HEK293 (cell line): ENCODE results near the gene ORMDL1.
A peak's percentile ranks its signal among the peaks of the same experiment; 100 is the strongest.

Experiments used
- ATF2 ChIP-seq: fragments of 450-650 bp; formaldehyde crosslinking; IDR thresholded peaks from 2 replicates; pipeline ENCODE4 v1.5.1; 2016; ENCODE audit warnings: missing biosample characterization, missing genetic modification characterization, low read depth
- HOXA7 ChIP-seq: sonication (generic); formaldehyde crosslinking; IDR thresholded peaks from 2 replicates; pipeline ENCODE4 v1.8.1; 2022; ENCODE audit warnings: missing genetic modification reagents, borderline replicate concordance
- KLF1 ChIP-seq: fragments of 450-650 bp; formaldehyde crosslinking; IDR thresholded peaks from 2 replicates; pipeline ENCODE4 v1.5.1; 2016; ENCODE audit warnings: missing biosample characterization, missing genetic modification characterization
- OSR2 ChIP-seq: fragments of 450-650 bp; formaldehyde crosslinking; IDR thresholded peaks from 2 replicates; pipeline ENCODE4 v1.5.1; 2016; ENCODE audit warnings: missing biosample characterization, missing genetic modification characterization
- PBX3 ChIP-seq: sonication (generic); formaldehyde crosslinking; IDR thresholded peaks from 2 replicates; pipeline ENCODE4 v1.8.1; 2022; ENCODE audit warnings: mild to moderate bottlenecking, moderate library complexity, missing genetic modification reagents
- TSHZ1 ChIP-seq: fragments of 450-650 bp; formaldehyde crosslinking; IDR thresholded peaks from 2 replicates; pipeline ENCODE4 v1.5.1; 2016; ENCODE audit warnings: missing biosample characterization, missing genetic modification characterization, borderline replicate concordance
- WT1 ChIP-seq: fragments of 450-650 bp; formaldehyde crosslinking; IDR thresholded peaks from 2 replicates; pipeline ENCODE4 v1.5.1; 2016; ENCODE audit warnings: missing biosample characterization, missing genetic modification characterization
- ZBTB17 ChIP-seq: fragments of 450-650 bp; formaldehyde crosslinking; IDR thresholded peaks from 2 replicates; pipeline ENCODE4 v1.5.1; 2016; ENCODE audit warnings: missing biosample characterization, missing genetic modification characterization
- ZBTB44 ChIP-seq: fragments of 450-650 bp; IDR thresholded peaks from 2 replicates; pipeline ENCODE4 v1.5.1; 2018; ENCODE audit warnings: missing biosample characterization, mild to moderate bottlenecking, missing genetic modification characterization
- ZBTB48 ChIP-seq: fragments of 450-650 bp; formaldehyde crosslinking; IDR thresholded peaks from 2 replicates; pipeline ENCODE4 v1.5.1; 2016; ENCODE audit warnings: missing biosample characterization, missing genetic modification characterization
- ZBTB7A ChIP-seq: fragments of 450-650 bp; formaldehyde crosslinking; IDR thresholded peaks from 2 replicates; pipeline ENCODE4 v1.5.1; 2016; ENCODE audit warnings: low read depth, missing biosample characterization, missing genetic modification characterization
- ZFP3 ChIP-seq: fragments of 450-650 bp; formaldehyde crosslinking; IDR thresholded peaks from 2 replicates; pipeline ENCODE4 v1.5.1; 2016; ENCODE audit warnings: low read depth, missing biosample characterization, missing genetic modification characterization
- ZNF112 ChIP-seq: fragments of 450-650 bp; formaldehyde crosslinking; IDR thresholded peaks from 2 replicates; pipeline ENCODE4 v1.5.0; 2017; ENCODE audit warnings: missing biosample characterization, missing genetic modification characterization
- ZNF2 ChIP-seq: fragments of 450-650 bp; formaldehyde crosslinking; IDR thresholded peaks from 2 replicates; pipeline ENCODE4 v1.5.1; 2016; ENCODE audit warnings: missing biosample characterization, missing genetic modification characterization
- ZNF248 ChIP-seq: fragments of 450-650 bp; formaldehyde crosslinking; IDR thresholded peaks from 2 replicates; pipeline ENCODE4 v1.5.1; 2017; ENCODE audit warnings: missing biosample characterization, missing genetic modification characterization
- ZNF366 ChIP-seq: fragments of 450-650 bp; formaldehyde crosslinking; conservative IDR thresholded peaks from 2 replicates; pipeline ENCODE4 v1.5.1; 2016; ENCODE audit warnings: missing biosample characterization, missing genetic modification characterization
- ZNF37A ChIP-seq: fragments of 450-650 bp; IDR thresholded peaks from 2 replicates; pipeline ENCODE4 v1.5.1; 2018; ENCODE audit warnings: missing biosample characterization, missing genetic modification characterization
- ZNF416 ChIP-seq: fragments of 450-650 bp; formaldehyde crosslinking; IDR thresholded peaks from 2 replicates; pipeline ENCODE4 v1.5.1; 2016; ENCODE audit warnings: missing biosample characterization, missing genetic modification characterization
- ZNF510 ChIP-seq: fragments of 450-650 bp; formaldehyde crosslinking; IDR thresholded peaks from 2 replicates; pipeline ENCODE4 v1.5.1; 2018; ENCODE audit warnings: mild to moderate bottlenecking, missing genetic modification characterization, missing biosample characterization; ENCODE audit not compliant: insufficient replicate concordance
- ZNF513 ChIP-seq: fragments of 450-650 bp; IDR thresholded peaks from 2 replicates; pipeline ENCODE4 v1.5.1; 2018; ENCODE audit warnings: missing biosample characterization, missing genetic modification characterization
- ZNF549 ChIP-seq: fragments of 450-650 bp; IDR thresholded peaks from 2 replicates; pipeline ENCODE4 v1.5.1; 2018; ENCODE audit warnings: missing biosample characterization, missing genetic modification characterization, mild to moderate bottlenecking, inconsistent platforms, moderate library complexity
- ZNF704 ChIP-seq: fragments of 450-650 bp; formaldehyde crosslinking; IDR thresholded peaks from 2 replicates; pipeline ENCODE4 v1.5.1; 2016; ENCODE audit warnings: missing biosample characterization, missing genetic modification characterization
- ZNF747 ChIP-seq: fragments of 450-650 bp; formaldehyde crosslinking; IDR thresholded peaks from 2 replicates; pipeline ENCODE4 v1.5.1; 2016; ENCODE audit warnings: missing biosample characterization, missing genetic modification characterization
- ZNF785 ChIP-seq: fragments of 450-650 bp; formaldehyde crosslinking; IDR thresholded peaks from 2 replicates; pipeline ENCODE4 v1.5.1; 2016; ENCODE audit warnings: missing biosample characterization, missing genetic modification characterization
- ZNF792 ChIP-seq: fragments of 450-650 bp; formaldehyde crosslinking; IDR thresholded peaks from 2 replicates; pipeline ENCODE4 v1.5.1; 2016; ENCODE audit warnings: missing biosample characterization, missing genetic modification characterization
- ZSCAN16 ChIP-seq: fragments of 450-650 bp; formaldehyde crosslinking; IDR thresholded peaks from 2 replicates; pipeline ENCODE4 v1.5.1; 2016; ENCODE audit warnings: missing biosample characterization, missing genetic modification characterization
- ZSCAN23 ChIP-seq: fragments of 450-650 bp; formaldehyde crosslinking; IDR thresholded peaks from 2 replicates; pipeline ENCODE4 v1.5.1; 2016; ENCODE audit warnings: missing biosample characterization, missing genetic modification characterization

Gene ORMDL1

GRCh38 chr2:189783927-189784867, at the start of gene ORMDL1, which contains the start of gene PMS1 (continued):
- TF ChIP-seq ZBTB44 (tag by site-specific recombination) (no peak), WT1 (tag by site-specific recombination) (no peak), ZNF37A (tag by site-specific recombination) (no peak), ZNF747 (tag by site-specific recombination) (no peak), ATF2 (tag by site-specific recombination) (no peak), OSR2 (tag by site-specific recombination) (peak; percentile 52), ZNF112 (tag by site-specific recombination) (no peak), TSHZ1 (tag by site-specific recombination) (no peak), HOXA7 (CRISPR knock-in tag) (no peak), PBX3 (CRISPR knock-in tag) (peak; percentile 99), ZSCAN16 (tag by site-specific recombination) (no peak), ZNF792 (tag by site-specific recombination) (no peak), ZNF366 (tag by site-specific recombination) (no peak), ZNF248 (no peak), ZNF513 (no peak), ZFP3 (tag by site-specific recombination) (no peak), ZBTB17 (peak; percentile 72), ZNF549 (tag by site-specific recombination) (no peak), ZNF416 (tag by site-specific recombination) (no peak), ZBTB48 (tag by site-specific recombination) (peak; percentile 70), KLF1 (peak; percentile 45), ZNF704 (tag by site-specific recombination) (no peak), ZNF510 (tag by site-specific recombination) (no peak), ZNF785 (tag by site-specific recombination) (no peak), ZNF2 (tag by site-specific recombination) (peak; percentile 87), ZSCAN23 (tag by site-specific recombination) (peak; percentile 59; the same call in 1 of the 2 replicates), ZBTB7A (tag by site-specific recombination) (no peak)
